HTERT RPE-1 (cell line): ENCODE measurements around the gene PLEKHG4B.
"Not testable (repeated sequence)": the region's sequence is repeated elsewhere in the genome, so short reads cannot be mapped to it uniquely, and the experiment has no call there.

Experiments
- in situ Hi-C: fragments of 300-500 bp; cut with MboI; formaldehyde crosslinking; loops from 4 replicates; pipeline ENCODE4 v1.14.3; 2020; ENCODE audit warnings: low sequenced_read_pairs

Gene PLEKHG4B

DNA sequence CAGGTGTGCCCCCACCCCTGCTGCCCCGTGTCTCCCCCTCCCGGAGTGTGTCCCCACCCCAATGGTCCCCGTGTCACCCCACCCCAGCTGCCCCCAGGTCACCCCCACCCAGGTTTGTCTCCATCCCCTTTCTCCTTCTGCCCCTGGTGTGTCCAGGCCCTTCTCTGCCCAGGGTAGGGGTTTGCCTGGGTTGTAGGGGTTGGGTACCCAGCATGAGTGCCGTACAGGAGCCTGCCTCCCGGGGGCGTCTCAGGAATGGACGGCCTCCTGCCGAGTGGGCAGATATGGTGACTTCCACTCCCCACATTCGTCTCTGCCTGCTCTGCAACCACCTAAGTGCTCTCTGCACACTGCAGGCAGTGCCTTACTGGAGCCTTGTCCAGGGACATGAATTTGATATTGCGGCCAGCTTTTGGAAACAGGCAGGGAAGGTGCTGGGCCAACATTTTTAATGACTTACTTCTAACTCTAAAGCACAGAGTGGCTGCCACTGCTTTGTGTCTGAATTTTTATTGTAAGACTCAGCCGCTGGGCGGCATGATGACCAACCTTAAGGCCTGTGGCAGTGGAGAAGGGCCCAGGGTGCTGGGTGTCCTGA is 106.0 kb downstream of the PLEKHG4B start:
- in situ Hi-C loops: no loop called here

DNA sequence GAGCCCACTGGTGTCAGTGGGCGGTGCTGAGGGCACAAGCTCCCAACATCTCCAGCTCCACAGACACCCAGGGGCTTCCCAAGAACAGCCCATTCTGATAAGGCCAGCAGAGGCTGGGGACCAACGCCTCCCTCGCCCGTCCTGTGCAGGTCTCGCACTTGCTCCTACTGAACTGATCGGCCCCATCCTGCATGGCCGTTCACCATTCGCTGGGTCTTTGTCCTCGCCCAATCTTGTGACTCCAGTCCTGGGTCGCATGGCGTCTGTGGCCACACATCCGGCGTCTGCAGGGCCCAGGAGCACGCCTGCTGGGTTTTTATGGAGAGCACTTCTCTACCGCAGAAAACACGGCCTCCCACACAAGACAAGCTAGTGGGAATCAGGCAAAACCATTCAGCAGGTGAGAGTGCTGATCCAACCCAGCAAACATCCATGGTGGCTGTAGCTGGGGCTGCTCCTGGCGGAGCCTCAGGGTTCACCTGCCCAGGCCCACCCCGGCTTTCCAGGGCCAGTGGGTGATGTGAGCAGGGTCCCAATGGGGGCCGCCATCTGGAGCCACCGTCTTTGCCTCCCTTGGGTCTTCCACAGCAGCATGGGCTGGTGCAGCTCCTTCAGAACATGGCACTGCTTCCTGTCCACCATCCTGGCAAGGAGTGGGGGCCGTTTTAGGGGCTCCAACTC is 106.7 kb downstream of the PLEKHG4B start:
- in situ Hi-C loops: no loop called here

DNA sequence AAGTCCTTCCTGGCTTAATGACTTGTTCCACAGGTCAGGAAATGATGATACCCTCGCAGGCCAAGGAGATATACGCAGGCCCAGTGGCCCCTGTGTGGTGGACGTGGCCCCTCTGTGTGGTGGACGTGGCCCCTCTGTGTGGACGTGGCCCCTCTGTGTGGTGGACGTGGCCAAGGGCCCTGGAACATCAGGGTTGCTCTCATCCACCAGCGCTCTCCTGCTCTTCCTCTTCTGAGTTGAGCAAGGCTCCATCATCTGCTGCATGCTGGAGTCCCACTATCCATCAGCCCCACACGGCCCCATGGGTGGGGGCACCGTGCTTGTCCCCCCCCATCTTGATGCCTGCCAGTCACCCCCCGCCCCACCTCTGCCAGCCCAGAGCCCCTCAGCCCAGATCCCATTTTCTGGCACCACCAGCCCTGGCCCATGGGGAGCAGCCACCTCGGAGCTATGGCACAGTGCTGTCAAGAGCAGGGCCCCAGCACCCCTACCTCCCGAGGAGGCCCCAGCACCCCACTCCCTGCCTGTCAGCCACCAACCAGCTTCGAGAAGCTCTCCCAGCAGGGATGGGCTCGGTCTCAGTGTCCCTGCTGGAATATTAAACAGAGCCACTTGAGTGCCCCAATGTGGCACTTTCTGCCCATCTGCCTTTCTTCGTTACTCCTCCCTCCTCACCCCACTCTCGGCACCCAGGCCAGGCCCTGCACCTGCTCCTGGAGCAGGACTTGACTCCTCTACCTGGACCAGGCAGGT is 107.4 kb downstream of the PLEKHG4B start:
- in situ Hi-C loops: no loop called here

DNA sequence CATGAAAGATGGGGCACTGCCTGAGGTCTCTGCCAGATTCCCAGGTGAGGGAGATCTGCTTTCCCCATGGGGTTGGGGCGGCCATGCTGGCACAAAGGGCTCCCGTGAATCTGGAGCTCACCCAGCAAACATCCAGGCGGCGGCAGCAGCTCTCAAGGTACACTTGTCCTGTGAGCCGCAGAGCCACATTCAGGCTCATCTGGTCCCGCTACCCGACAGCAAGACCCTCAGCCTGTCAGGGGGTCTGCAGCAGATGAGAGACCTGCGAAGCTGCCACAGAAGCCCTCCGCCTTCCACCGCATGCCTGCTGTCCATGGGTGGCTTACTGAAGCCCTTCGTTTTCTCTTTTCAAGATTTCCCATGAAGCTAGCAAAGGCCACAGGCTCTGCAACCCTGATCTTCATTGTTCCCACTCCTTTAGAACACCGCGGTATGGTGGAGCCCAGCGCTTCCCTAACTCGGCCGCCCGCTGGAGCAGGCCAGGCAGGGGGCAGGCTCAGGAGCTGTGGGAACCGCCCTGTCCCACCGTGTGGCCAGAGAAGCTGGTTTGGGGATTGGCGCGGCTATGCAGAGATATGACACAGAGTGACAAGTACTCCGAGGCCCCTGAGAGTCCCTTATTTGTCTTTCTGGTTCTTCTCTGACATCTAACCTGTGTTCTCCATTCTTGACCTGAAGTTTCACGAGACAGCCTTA is 108.1 kb downstream of the PLEKHG4B start:
- in situ Hi-C loops: no loop called here

DNA sequence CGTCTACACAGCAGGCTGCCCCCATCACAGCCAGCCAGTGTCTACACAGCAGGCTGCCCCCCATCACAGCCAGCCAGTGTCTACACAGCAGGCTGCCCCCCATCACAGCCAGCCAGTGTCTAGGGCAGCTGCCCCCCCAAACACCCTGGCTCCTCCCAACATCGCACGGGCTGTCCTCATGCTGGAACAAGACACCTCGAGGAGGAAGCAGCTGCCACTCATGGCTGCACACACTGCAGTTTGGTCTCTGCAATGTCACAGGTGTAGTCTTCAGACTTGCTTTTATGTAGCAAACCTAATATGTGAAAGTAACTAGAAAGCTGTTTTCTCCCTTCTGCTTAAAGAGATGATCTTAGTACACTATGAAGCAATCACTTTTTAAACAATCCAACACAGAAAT is 109.0 kb downstream of the PLEKHG4B start:
- in situ Hi-C loops: no loop called here

DNA sequence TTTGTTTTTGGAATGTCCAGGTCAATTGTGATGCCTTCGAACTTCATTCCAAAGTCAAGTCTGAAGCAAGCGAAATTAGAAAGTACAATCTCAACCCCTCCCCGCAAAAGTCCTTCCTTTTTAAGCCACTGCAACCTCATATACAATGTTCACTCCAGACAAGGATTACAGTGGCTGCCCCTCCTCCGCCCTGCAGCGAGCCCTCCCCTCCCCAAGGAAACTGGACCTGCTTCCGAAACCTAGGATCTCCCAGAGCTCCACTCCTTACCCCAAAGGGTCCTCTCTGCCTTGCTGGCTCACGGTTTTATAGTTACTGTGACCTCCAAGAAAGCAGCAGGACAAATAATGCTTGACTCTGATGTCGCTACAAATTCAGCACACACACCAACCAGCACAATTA is 109.7 kb downstream of the PLEKHG4B start:
- in situ Hi-C loops: no loop called here

DNA sequence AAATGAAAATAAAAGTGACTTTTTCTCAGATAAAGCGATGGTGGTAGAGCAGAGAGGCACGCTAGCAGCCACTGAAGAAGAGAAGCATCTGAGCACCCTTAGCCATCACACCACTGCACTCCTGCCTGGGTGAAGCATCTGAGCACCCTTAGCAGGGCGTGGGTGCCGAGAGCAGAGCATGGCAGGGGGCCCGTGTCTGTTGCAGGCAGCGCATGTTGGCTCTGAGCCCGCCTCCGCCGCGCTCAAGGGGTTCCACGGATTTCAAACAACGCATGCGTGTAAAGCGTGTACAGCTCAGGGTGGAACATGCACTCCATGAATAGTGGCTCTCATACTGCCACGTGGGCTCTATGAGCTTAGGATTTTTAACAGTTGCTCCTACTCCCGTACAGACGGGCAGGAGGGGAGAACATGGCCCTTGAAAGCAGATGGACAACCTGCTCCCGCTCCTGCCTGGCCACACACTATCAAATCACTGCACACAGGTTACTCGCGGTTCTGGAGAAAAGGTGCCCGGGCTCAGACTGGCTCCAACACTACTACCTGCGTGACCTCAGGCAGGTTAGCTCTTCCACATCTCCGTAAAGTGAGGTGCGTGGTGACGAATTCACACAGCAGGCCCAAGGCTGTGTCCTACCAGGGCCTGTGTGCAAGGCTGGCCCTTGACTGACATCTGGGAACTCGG is 111.4 kb downstream of the PLEKHG4B start:
- in situ Hi-C loops: no loop called here

DNA sequence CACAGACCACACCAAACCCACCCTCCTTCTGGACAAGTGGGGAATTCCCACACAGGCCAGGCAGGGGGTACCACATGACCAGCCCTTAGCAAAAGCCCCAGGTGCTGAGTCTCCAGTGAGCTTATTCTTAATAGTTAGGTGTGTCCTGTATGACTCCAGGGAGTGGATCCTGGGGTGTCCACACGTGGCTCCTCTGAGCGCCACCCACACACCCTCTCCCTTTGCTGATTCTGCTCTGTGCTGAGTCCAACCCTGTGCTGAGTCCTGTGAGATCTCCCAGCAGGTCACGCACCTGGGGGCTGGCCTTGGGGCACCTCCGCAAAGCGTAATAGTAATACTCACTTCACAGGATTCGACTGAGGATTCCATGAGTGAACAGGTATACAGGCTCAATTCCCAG is 112.0 kb downstream of the PLEKHG4B start:
- in situ Hi-C loops: no loop called here

DNA sequence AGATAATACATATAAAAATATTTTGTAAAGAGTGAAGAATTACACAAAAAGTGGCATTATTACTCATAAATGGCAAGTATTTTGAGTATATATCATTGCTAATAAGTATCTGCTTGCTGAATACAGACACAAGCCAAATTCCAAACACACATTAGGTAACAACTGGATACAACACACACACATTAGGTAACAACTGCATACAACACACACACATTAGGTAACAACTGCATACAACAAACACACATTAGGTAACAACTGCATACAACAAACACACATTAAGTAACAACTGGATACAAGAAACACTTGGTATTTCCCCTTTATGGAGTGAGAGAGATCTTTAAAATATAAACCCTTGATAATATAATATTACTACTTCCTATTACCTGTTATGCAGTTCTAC is 112.5 kb downstream of the PLEKHG4B start:
- in situ Hi-C loops: no loop called here

DNA sequence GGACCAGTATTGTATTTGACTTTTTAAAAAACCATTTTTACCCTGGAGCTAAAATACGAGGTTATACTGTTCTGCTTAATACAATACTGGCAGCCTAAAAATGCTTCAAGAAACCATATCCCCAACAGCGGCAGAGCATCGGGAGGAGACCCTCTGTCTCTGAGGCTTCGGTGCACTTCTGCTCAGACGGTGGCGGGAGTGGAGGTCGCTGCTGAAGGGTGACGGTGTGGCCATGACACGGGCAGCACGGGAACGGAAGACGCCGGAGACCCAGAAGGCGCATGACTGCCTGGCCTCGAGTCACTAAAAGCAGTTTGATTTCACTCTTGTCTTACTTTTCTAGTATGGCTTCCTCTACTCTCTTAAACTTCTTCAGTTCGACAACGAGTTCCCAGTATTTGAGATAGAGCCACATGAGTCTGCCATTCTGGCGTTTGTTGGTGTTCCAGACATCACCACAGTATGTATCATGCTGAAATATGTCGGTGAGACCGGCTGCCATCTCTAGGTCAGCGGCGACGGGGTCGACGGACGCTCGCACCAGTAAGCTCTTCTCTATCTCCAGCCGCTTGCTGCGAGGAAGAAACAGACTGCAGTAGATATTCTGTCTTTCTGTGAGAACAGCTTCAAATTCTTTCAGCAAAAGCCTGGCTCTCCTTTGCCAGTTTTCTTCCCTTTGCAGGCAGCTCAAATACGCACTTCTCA is 113.2 kb downstream of the PLEKHG4B start:
- in situ Hi-C loops: no loop called here

DNA sequence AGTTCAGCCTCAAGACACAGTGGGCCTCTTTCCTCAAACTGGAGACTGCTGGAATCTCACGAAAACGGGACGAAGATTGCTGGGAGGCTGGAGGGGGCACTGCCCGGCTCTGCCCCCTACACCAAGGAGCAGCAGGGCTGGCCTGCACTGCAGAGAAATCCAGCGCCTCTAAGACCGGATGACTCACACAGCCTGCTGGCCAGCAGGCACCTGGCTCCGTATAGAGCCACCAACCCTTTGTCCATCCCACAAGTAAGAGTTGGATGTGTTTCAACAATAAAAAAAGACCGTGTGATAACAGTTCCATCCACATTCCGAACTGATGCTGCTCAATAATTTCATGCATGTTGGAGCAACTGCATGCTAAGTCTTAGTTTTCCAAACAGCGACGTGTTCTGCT is 114.4 kb downstream of the PLEKHG4B start:
- in situ Hi-C loops: no loop called here

DNA sequence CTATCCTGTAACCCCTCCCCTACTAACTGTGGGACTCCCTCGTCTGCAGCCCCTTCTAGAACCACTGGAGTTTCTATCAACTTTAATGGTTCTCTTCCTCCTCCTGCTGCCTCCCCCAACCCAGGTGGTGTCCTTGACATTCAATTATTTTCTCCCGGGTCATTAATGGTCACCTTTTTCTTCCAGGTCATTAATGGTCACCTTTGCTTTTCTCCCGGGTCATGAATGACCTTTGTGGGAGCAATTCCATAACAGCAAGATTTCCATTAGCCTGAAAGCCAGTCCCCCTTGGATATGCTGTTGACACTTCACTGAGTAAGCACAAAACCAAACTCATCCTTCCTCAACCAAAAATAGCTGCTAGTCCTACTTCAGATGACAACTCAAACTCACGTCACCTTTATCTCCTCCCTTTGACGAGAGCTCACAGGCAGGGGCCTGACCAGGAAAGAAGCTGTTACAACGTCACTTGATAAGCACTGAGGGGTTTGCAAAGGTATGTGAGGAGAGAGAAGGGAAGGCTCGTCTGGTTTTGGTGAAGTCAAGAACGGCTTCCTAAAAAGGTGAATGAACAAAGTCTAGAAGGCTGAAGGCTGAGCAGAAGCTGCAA is 115.1 kb downstream of the PLEKHG4B start:
- in situ Hi-C loops: no loop called here

DNA sequence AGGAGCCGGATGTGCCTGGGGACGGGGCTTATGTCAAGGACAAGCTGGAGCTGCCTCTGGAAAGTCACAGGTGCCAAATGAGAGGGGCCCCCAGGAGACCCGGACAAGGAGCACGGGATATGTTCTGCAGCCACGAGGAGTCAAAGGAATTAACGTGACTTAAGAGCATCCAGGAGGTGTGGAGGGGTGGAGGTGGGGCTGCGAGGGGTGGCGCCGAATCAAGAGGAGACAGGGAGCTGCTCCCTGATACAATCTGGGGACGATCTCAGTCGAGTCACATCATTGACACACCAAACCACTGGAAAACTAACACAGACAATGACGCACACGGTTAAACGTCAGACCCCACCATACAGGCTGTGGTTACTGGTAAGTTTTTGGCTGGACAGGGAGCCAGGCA is 115.6 kb downstream of the PLEKHG4B start:
- in situ Hi-C loops: no loop called here

DNA sequence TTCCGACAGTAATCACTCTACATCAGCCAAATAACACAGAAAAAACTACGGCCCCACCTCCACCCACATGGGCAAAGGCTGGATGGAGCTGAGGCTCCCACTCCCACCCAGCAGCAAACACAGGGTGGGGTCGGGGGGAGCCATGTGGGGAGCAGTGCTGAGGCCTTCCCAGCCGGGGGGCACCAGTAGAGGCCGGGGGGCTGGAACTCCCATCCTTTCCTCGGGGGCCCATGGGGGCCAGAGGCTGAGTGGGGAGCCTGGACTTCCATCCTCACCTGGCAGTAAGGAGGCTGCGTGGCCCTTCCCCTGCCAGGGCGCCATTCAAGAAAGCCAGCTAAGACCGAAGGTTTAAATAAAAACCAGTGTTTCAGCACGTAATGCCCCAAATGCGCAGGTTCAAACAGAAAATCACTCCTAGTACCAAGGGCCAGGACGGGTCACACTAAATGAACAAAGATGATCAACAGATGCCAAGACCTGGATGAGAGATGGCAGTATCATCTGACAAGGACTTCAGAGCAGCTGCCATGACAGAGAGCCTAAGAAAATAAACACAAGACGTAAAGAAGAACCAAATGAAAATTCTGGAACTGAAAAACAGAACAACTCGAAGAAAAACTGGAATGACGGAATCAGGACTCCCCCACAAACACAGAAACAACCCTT is 116.6 kb downstream of the PLEKHG4B start:
- in situ Hi-C loops: no loop called here

DNA sequence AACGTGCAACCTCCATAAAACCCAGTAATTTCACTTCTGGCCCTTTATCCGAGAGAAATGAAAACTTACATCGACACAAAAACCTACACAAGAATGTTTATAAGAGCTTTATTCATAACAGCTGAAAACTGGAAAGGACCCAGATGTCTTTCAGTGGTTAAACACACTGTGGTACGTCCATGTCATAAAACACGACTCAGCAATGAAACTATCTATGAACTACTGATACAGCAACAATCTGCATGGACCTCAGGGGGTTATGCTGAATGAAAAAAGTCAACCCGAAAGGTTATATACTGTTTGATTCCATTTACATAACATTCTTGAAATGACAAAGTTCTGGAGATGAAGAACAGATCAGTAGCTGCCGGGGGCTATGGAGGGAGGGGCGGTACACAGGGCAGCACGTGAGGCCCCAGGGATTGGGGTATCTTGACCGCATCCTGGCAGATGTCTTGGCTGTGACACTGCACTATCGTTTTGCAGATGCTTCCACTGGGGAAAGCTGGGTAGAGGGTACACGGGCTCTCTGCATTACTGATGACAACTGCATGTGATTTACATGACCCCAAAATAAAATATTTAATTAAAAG is 121.9 kb downstream of the PLEKHG4B start:
- in situ Hi-C loops: no loop called here

DNA sequence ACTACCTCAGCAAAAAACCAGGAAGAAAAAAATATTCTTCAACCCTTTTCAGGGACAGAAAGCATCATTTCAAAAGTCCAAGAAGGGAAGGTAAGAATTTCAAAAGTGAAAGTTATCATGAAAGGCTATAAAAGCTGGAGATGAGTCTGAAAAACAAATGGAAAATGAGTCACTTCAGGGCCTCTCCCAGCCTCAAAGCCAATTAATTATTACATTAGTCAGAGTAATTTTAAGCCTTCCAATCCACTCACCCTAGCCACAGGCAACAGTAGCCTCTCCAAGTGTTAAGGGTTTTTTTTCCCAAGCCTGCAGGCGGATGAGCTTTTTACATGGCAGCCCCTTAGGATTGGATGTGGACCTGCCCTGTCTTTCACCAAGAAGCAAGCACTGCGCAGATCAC is 123.3 kb downstream of the PLEKHG4B start:
- in situ Hi-C loops: not testable (repeated sequence)

DNA sequence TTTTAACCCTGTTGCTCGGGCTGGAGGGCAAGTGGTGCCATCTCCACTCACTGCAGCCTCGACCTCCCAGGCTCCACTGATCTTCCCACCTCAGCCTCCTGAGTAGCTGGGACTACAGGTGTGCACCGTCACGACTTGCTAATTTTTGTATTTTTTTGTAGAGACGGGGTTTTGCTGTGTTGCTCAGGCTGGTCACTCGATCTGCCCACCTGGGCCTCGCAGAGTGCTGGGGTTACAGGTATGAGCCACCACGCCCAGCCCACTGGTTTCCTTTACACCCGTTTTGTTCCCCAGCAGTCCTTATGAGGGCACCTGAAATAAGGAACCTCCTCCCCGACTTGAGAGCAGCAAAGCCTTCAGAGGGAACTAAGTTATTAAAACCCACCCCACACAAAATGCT is 124.1 kb downstream of the PLEKHG4B start:
- in situ Hi-C loops: not testable (repeated sequence)

DNA sequence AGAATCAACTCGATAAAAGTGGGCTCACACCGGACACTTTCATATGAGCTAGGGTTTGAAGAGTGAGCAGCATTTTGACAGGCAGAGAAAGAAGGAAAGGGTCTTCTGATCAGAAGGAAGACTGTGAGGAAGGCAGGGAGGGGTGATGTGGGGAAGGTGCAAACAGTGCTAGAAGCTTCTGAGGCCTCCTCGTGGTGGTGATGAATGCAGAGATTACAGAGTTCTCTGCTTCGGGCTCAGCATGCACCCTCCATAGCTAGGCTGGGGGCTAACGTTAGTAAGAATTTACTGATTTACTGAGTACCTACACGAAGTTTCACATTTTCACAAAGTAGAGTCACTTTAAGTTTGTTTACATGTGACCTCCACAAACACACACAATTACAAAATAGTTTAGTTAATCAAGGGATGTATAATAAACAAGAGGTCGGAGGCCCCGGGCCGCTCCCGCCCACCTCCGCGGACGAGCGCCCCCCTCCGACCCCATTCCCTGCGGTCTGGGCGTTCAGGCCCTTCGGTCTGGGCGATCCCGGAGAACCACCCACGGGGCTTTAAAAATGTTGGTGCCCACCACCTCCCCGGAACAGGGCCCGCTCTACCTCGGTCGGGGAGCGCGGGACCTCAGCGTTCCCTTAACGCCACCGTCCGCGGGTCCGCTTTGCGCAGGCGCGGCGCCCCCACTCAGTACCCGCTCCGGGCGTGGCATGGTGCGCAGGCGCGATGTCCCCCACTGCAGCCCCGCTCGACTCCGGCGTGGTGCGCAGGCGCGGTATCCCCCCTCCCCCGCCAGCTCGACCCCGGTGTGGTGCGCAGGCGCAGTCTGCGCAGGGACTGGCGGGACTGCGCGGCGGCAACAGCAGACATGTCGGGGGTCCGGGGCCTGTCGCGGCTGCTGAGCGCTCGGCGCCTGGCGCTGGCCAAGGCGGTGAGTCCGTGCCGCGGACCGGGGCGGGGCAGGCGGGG is 125.8 kb downstream of the PLEKHG4B start, which contains the start of the genes CCDC127 and SDHA:
Gene CCDC127, minus strand, starts transcription at position 660 of the 963 bp plus-strand sequence. CDS start 1,304 bp downstream, outside the sequence.
Gene SDHA, plus strand, starts transcription at position 827 of the 963 bp plus-strand sequence. Its CDS starts 36 bp downstream, at position 863.
- in situ Hi-C loops: not testable (repeated sequence)
